T follicular helper cell (primary cell): ENCODE data around the gene DYRK1A.
"Not testable (repeated sequence)": the region's sequence is repeated elsewhere in the genome, so short reads cannot be mapped to it uniquely, and the experiment has no call there.

Experiments
- DNase-seq: peaks from one replicate; pipeline ENCODE4 v3.0.0-alpha.2; 2020; ENCODE audit warnings: low read depth
- total RNA-seq, 2 experiments: gene quantifications; one replicate each; lab custom pipeline; 2026; lab: John Stamatoyannopoulos, UW

Gene DYRK1A
- 217 to 364 reads per million in 2 experiments for total RNA-seq

- peak; percentile 98 for DNase-seq
Observed at GRCh38 chr21:37366482-37367316, at the start of gene DYRK1A. Gene DYRK1A (plus strand): TSS chr21:37366773. CDS start chr21:37420375, 53,602 bp downstream.

GRCh38 chr21:37319551-37319950, 47.0 kb upstream of the DYRK1A start:
- no peak for DNase-seq

GRCh38 chr21:37322084-37322483, 44.5 kb upstream of the DYRK1A start:
- DNase-seq: no peak

DNA sequence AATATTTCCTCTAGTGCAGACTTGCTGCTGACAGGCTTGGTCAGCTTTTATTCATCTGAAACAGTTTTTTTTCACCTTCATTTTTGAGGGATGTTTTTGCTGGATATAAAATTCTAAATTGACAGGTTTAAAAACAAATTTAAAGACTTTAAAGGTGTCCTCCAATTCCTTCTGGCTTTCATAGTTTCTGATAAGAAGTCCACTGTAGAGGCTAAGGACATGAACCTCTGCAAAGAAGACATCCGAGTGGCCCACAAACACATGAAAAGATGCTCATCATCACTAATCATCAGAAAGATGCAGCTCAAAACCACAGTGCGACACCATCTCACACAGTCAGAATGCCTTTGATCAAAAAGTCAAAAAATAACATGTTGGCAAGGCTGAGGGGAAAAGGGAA, 42.0 kb upstream of the DYRK1A start:
- DNase-seq: no peak

DNA sequence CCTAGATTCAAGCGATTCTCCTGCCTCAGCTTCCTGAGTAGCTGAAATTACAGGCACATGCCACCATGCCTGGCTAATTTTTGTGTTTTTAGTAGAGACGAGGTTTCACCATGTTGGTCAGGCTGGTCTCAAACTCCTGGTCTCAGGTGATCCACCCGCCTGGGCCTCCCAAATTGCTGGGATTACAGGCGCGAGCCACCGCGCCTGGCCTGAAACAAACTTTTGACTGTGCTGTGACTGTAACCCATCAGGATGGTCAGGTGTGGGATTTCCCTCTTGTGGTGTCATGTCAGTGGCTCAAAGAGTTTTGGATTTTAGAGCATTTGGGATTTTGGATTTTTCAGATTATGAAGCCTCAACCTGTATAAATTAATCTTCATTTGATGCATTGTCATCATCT, 38.4 kb upstream of the DYRK1A start:
- DNase-seq: not testable (repeated sequence)

DNA sequence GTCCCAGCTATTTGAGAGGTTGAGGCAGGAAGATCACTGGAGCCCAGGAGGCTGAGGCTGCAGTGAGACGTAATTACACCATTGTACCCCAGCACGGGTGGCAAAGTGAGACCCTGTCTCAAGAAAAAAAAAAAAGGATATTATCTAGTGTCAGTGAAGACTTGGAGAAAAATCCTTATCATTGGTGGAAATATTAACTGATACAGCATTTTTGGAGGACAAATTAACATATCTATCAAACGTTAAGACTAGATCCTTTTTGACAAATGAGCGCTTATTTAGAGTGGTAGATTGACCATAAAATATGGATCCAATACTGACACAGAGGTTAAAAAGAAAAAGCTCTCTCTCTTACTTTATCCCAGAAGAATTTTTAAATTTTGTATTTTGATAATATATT, 35.2 kb upstream of the DYRK1A start:
- DNase-seq: no peak

DNA sequence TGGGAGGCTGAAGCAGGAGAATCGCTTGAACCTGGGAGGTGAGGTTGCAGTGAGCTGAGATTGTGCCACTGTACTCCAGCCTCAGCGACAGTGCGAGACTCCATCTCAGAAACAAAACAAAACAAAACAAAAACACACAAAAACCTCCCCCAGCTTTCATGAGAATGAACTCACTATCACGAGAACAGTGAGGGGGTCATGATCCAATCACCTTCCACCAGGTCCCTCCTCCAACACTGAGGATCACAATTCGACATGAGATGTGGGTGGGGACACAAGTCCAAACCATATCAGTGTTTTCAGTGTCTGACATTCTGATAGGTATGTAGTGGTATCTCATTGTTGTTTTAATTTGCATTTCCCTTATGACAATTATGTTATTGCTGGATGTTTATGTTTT, 31.5 kb upstream of the DYRK1A start:
- DNase-seq: no peak

DNA sequence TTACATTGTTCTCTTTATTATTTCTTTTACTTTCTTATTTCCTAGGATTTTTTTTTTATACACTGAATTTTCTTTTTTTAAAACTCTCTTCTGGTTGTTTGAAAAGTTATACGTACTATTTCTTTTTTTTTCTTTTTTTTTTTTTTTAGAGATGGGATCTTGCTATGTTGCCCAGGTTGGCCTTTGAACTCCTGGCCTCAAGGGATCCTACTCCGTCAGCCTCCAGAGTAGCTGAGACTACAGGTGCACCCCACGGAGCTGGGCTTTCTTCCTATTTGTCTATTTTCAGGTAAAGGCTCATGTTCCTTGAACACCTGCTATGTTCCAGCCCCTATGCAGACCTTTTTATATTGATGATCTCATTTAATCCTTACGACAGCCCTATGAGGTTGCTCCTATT, 29.4 kb upstream of the DYRK1A start:
- DNase-seq: no peak

- no peak for DNase-seq
Observed at GRCh38 chr21:37337831-37338230, 28.7 kb upstream of the DYRK1A start.

DNA sequence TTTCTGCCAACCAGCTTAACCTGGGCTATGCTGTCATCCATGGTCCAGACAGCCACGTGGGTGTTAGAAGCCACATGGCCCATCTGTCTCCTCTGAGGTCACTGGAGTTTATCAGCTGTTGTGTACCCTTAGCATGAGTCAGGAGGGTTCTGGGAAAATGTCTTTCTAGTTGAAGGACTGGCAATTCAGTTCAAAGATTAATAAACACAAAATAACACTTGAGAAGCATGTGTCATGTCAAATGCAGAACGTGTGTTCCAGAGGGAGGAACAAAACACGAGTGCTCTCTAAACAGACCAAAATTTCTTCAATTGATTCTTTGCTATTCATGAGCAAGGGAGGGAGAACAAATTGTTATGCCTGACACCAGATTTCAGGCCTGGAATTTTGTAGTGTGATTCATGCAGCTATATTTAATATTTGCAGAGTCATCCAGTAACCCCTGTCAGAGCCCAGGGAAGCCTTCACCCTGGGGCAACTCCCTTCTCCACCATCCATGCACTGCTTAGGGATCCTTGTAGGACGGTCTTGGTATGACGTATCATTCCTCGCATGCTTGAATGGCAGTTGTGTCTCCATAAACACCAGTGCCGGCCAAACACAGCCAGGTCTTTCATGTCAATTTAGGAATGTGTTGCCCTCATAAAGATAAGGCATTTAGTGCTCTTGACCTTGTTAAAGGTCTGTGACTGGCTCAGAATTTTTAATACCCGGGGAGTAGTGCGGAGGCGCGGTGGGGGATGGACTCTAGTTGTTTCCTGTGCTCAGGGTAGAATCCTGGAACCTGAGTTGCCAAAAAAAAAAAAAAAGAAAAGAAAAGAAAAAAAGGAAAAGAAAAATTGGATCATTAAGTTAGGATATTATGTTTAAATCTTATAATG, 27.7 kb upstream of the DYRK1A start:
- no peak for DNase-seq

GRCh38 chr21:37339552-37339939, 27.0 kb upstream of the DYRK1A start:
- no peak for DNase-seq

DNA sequence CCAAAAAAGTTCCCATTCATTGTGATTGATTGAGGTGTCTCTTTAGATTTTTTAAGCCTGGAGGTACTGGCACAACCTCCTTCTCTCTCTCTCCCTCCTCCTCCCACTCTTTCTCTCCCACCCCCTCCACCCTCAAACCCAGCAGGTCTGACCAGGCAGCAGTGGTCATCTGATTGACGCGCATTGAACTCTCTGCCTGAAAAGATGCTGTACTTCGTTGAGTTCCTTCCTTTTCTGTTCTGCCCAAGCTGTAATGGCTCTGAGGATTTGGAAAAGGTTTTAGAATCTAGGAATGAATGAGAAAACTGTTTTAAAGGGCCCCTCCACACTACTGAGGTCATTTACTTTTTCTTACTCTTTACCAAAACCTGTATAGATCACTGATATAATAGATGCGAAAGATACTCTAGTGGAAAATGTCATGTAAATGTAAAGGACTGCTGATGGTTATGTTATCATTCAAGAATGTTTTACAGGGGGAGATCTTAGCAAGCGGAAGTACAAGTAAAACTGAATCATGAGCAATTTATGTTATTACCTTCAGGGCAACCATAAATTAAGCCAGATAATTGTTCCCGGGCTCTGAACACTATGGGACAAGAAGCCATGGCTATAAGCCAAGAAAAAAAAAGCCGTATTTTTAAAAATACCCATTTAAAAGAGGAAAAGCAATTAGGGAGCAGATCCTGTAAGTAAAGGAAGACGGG, 25.2 kb upstream of the DYRK1A start:
- DNase-seq: no peak

DNA sequence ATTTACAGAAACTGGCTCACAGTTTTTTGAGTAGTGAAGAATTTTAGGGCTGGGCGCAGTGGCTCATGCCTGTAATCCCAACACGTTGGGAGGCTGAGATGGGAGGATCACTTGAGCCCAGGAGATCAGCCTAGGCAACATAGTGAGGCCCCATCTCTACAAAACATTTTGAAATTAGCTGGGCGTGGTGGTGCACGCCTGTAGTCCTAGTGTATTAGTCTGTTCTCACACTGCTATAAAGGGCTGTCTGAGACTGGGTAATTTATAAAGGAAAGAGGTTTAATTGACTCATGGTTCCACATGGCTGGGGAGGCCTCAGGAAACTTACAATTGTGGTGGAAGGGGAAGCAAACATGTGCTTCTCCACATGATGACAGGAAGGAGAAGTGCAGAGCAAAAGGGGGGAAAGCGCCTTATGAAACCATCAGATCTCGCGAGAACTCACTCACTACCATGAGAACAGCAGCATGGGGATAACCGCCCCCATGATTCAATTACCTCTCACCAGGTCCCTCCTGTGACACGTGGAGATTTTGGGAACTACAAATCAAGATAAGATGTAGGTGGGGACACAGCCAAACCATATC, 24.4 kb upstream of the DYRK1A start:
- DNase-seq: no peak

DNA sequence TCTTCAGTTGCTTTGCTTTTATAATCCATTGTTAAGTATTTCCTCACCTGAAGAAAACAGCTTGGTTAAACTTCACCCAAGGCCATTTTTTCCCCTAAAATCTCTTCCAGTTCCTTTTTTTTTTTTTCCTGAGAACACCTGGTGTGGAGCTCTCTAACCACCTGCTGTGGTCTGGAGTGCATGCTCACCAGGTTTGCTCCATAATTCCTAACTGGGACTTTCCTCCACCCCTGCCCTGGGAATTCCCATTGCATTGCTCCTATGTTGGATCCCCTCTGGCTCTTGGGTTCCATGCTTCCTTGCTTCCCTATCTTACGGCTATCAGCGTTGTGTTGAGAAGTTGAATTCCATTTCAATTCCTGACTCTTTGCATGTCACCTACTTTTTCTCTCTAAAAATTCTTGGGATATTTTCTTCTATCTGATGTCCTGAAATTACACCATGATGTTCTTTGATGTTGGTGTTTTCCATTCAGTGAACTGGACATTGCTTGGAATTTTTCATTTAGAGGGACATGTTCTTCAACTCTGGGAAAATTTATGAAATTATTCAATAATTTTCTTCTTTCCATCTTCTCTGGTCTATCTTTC, 19.6 kb upstream of the DYRK1A start:
- DNase-seq: no peak

- DNase-seq: no peak
Observed at GRCh38 chr21:37348664-37349063, 17.9 kb upstream of the DYRK1A start.

DNA sequence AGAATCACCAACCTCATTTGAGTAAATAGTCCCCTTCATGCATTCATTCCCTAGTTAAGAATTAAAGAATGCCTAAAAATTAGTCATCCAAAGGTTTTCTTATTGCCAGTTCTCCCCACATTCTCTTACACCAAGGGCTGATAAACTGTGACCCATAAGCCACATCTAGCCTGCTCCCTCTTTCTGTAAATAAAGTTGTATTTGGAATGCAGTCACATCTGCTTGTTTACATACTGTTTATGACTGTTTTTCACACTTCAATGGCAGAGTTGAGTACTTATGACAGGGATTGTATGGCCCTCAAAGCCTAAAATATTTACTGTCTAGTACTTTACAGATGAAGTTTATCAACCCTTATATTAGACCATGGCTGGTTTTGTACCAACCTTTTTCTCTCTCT, 16.1 kb upstream of the DYRK1A start:
- no peak for DNase-seq

DNA sequence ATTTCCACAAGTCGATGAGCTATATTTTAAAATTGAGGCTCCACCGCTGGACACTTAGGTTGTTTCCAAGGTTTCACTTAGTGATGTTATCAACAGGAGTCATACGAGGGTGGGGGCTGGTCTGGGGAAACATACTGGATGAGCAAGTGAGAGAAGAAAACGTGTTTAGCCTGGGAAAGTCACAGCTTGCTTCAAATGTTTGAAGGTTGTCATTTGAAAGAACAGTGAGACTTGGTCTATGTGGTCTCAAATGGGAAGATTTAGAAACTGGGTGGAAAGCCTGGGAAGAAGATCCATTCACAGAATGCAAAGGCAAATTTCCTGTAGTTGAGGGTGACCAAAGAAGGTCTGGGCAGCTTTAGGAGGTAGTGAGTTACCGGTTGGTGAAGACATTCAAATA, 9.9 kb upstream of the DYRK1A start:
- DNase-seq: no peak

GRCh38 chr21:37357691-37358090, 8.9 kb upstream of the DYRK1A start:
- DNase-seq: no peak

DNA sequence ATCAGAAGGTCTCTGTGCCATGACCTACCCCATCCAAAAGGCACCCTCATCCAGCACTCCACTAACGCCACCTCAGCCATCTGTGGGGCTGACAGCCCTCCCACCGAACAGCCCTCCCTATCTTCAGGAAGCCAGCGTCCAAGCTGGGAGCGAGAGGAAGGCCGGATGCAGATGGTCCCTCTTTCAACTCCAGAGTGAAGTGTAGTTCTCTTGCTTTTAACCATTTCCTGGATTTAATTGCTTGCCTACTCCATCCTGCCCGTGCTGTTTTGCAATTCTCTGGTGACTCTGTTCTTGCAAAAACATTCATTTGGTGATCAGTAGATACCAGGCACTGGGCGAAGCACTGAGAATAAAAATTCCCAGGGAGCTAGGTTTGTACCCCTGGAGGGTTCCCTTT, 8.2 kb upstream of the DYRK1A start:
- DNase-seq: no peak

GRCh38 chr21:37363936-37364335, 2.6 kb upstream of the DYRK1A start:
- DNase-seq: no peak

DNA sequence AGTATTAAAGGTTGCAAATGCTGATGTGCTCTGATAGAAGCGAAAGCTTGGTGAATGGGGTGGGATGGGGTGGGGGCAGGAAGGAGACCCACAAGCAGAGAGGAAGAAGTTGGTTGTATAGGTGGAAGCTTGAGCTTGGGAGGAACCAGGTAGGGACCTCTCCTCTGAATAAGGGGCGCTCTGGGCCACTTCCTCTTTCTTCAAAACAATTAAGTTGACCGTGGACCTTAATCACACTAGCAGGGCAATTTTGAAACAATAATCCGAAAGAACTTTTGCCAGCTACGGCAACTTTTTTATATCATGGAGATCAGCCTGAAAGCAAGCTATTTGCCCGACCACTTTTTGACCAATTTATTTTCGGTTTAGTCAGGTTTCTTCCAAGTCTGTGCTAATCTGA, 1.9 kb upstream of the DYRK1A start:
- no peak for DNase-seq
